HFFc6 (cell line): Measurements from ENCODE around the gene NSL1. TPM values are rescaled to one million over a fixed set of nuclear protein-coding genes. Genes with fewer than 3 reads are reported as not detected.

ENCODE experiments used
- DNase-seq: peaks from one replicate; pipeline ENCODE4 v3.0.0-alpha.2; 2018
- H3K27ac Mint-ChIP-seq: 2 replicates; pipeline ENCODE4 v1.8.0; 2020; ENCODE audit warnings: mild to moderate bottlenecking, mixed read lengths
- H3K27me3 Mint-ChIP-seq: 2 replicates; pipeline ENCODE4 v1.8.0; 2021; ENCODE audit warnings: mild to moderate bottlenecking, moderate library complexity, mixed read lengths; ENCODE audit not compliant: insufficient read depth
- H3K36me3 Mint-ChIP-seq: 2 replicates; pipeline ENCODE4 v1.8.0; 2021; ENCODE audit warnings: low read depth, mixed read lengths
- H3K4me1 Mint-ChIP-seq: 2 replicates; pipeline ENCODE4 v1.8.0; 2020; ENCODE audit warnings: low read depth, mixed read lengths
- H3K4me3 Mint-ChIP-seq: 2 replicates; pipeline ENCODE4 v1.8.0; 2020; ENCODE audit warnings: mild to moderate bottlenecking, moderate library complexity, mixed read lengths
- H3K9me3 Mint-ChIP-seq: 2 replicates; pipeline ENCODE4 v1.8.0; 2020; ENCODE audit warnings: mild to moderate bottlenecking, mixed read lengths
- total RNA-seq, 6 experiments: library from RNA; stranded (reverse); fragmentation: NEBNext Ultra II Directional; extraction: Animal tissue kit (Norgen Biotek cat#: 25700); gene quantifications; 2 replicates in 1 of 6; 3 replicates in 5 of 6; pipeline ENCODE4 v1.2.3, GENCODE V29; 2021
- TF ChIP-seq, protein P1 (sequence below): fragments of 200-600 bp; sonication (generic); IDR thresholded peaks from 2 replicates; pipeline ENCODE4 v1.5.0; 2021; ENCODE audit warnings: antibody characterized with exemption, mild to moderate bottlenecking

NSL1 gene
- total RNA-seq, 6 experiments from 2014 or later: 28.7 to 35.1 (median 30.4) TPM

DNA sequence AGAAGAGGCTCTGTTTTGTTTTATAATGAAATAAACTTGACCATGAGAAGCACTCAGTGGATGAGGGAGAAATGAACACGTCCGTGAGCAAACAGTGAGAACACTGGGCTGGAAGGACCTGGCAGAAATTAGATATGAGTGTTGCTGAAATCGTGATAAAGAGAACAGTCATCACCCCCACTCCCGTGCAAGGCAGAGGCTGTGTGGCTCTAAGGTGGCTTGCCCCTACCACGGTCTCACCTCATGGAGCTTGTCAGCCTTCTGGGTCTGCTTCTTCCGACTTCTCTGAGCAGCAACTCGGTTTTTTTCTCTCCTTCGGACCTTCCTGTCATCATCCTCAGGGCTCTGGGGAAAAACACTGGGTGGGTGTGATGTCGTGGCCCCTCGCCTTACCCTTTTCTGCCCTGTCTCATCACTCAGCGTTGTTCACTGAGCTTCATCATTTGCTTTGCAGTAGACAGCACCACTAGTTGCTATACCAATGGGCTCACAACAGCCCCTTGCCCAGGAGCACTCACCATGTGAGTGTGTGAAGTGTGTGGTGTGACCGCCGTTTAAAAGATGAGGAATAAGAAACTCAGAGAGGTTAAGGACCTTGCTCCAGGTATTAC, 94.8 kb downstream of the NSL1 start:
- peaks cover 4% of the 10 kb centered on the region; the same call in 1 of the 2 replicates for H3K36me3 Mint-ChIP-seq
- TF ChIP-seq, protein P1, sequence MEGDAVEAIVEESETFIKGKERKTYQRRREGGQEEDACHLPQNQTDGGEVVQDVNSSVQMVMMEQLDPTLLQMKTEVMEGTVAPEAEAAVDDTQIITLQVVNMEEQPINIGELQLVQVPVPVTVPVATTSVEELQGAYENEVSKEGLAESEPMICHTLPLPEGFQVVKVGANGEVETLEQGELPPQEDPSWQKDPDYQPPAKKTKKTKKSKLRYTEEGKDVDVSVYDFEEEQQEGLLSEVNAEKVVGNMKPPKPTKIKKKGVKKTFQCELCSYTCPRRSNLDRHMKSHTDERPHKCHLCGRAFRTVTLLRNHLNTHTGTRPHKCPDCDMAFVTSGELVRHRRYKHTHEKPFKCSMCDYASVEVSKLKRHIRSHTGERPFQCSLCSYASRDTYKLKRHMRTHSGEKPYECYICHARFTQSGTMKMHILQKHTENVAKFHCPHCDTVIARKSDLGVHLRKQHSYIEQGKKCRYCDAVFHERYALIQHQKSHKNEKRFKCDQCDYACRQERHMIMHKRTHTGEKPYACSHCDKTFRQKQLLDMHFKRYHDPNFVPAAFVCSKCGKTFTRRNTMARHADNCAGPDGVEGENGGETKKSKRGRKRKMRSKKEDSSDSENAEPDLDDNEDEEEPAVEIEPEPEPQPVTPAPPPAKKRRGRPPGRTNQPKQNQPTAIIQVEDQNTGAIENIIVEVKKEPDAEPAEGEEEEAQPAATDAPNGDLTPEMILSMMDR: no peak
- DNase-seq: no peak
- H3K9me3 Mint-ChIP-seq: no peaks in the 10 kb centered on the region
- H3K4me1 Mint-ChIP-seq: peaks cover 27% of the 10 kb centered on the region
- no peak overlapping the region for H3K4me3 Mint-ChIP-seq
- peaks cover 24% of the 10 kb centered on the region for H3K27me3 Mint-ChIP-seq
- H3K27ac Mint-ChIP-seq: no peak overlapping the region

DNA sequence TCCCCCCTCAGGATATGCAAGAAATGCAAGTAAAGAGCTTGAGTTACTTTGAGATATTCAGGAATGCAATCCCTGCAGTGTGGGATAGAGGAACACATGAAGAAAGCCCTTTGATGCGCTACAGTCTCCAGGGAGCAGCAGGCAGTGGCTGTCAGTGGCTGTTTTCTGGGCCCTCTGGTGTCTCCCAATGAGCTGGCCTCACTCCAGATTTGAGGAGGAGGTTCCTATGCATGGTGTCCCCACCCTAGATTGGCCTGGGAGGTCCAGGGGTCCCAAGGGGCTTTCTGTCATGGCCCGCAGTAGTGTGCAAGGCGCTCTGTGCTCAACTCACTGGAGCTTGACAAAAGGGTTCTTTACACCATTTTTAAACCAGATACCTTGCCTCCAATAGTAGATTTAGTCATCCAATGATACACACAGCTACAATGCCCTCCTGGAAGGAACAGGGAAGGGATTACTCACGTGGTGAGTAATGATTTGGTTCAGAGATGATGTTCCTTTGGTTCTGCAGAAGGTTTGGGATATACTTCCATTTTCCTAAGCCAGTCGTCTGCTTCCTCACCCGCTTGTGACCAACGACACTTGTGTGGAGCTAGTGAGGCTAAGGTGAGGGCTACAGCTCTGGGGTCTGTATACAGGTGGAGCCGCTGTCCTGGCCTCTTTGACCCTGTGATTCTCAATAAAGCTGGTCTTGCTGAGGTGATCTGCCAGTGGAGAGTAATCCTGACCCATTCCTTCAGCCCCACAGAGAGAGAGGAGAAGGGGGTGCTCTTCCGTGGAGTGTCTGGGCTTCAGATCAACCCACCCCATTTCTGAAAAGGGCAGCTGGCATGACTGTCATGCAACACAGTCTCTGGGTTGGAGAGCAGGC, 98.6 kb downstream of the NSL1 start:
- TF ChIP-seq, protein P1: no peak
- Mint-ChIP-seq H3K9me3 (no peaks in the 10 kb centered on the region), H3K4me1 (peaks cover 7% of the 10 kb centered on the region), H3K27ac (no peak overlapping the region), H3K36me3 (peaks cover 4% of the 10 kb centered on the region; the same call in 1 of the 2 replicates), H3K27me3 (peaks cover 11% of the 10 kb centered on the region), H3K4me3 (no peak overlapping the region)
- DNase-seq: peak; percentile 49

DNA sequence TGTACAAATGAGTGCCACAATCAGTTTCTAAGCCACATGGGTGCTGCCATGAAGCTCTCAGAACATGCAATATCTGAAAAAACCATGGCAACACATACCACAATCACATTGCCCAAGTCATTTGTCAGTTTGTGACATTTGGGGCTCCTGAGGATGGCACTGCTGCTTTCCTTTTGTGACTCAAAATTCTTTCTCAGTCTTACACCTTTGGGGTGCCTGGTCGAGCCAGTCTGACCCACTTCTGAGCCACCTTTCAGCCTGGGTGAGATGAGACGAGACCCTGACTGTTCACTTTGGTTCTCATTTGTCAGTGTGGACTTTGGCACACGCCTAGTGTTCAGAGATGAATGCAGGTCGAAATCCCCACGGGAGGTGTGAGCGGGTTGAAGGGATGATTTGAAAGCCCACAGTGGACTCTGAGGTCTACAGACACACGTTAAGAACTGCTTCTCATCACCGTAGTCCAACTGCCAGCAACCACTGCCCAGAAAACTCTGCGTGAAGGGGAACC, 100.0 kb downstream of the NSL1 start:
- no peaks in the 10 kb centered on the region for H3K9me3 Mint-ChIP-seq
- H3K4me1 Mint-ChIP-seq: peaks cover 7% of the 10 kb centered on the region

DNA sequence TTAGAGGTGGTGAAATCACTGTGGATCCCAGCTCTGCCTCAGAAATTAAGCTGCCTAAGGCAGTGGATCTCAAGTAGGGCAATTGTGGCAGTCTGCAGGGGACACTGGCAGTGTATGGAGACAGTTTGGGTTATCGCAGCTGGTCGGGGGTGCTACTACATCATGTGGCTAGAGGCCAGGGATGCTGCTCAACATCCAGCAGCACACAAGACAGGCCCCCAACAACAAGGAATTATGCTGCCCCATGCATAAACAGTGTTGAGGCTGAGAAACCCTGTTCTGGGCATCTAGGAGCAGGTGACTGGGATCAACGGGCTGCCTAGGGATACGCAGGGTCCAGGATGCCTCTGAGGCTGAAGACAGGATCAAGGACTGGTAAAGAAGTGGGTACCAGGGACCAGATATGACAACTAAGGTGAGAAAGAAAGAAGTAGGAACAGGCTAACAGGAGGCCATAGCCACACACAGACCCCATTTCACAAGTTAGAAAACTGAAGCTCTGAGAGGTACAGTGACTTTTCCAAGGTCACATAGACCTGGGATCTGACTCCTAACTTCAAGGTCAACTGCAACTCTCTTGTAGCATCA, 100.7 kb downstream of the NSL1 start:
- TF ChIP-seq, protein P1: no peak
- DNase-seq: no peak
- Mint-ChIP-seq H3K4me1 (peaks cover 7% of the 10 kb centered on the region), H3K27me3 (peaks cover 3% of the 10 kb centered on the region), H3K27ac (no peak overlapping the region), H3K36me3 (no peaks in the 10 kb centered on the region), H3K9me3 (no peaks in the 10 kb centered on the region), H3K4me3 (no peak overlapping the region)

More for the DNA sequence above, 100.0 kb downstream of the NSL1 start:
- no peak overlapping the region for H3K4me3 Mint-ChIP-seq
- no peak for DNase-seq
- TF ChIP-seq, protein P1: no peak
- H3K27ac Mint-ChIP-seq: no peak overlapping the region
- H3K36me3 Mint-ChIP-seq: peaks cover 4% of the 10 kb centered on the region; the same call in 1 of the 2 replicates
- H3K27me3 Mint-ChIP-seq: peaks cover 6% of the 10 kb centered on the region

DNA sequence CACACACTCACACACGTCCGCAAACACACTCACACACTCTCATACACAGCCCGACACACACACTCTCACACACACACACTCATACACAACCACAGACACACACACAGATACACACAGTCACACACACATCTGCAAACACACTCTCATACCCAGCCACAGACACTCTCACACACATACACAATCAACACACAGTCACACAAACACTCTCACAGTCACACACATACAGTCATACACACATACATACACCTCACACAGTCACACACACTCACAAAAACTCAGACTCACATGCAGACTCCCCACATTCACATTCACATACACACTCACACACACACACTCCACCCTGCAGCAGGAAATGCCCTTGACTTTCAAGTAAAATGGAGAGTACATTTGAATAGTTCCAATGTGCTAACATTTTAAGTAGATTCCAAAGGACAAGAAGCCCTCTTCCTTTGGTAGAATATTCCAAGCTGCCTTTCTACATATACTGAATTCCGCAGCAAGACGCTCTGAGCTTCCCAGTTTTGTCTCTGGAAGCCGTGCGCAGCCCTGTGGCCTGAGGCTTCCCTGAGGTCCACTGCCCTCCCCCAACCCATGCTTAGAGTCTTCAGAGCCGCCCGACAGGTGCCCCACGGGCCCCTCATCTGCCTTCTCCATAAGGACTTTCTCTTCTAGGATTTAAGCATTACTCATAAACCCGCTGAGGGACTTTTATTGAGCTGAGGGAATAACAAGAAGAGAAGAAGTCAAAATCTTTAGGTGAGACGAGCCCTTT, 101.6 kb downstream of the NSL1 start:
- TF ChIP-seq, protein P1: no peak
- no peak overlapping the region for H3K27ac Mint-ChIP-seq
- no peak for DNase-seq
- H3K4me3 Mint-ChIP-seq: no peak overlapping the region
- H3K9me3 Mint-ChIP-seq: no peaks in the 10 kb centered on the region
- H3K36me3 Mint-ChIP-seq: no peaks in the 10 kb centered on the region
- H3K4me1 Mint-ChIP-seq: peaks cover 7% of the 10 kb centered on the region
- H3K27me3 Mint-ChIP-seq: peaks cover 3% of the 10 kb centered on the region; the same call in 1 of the 2 replicates
